Loucy (cell line): ENCODE results near the gene OR13J1.

ENCODE experiments used
- H2AFZ ChIP-seq: fragments of 200-600 bp; sonication (generic); 2 replicates; pipeline ENCODE4 v1.6.0; 2016; ENCODE audit warnings: antibody characterized with exemption, mild to moderate bottlenecking, low read length, moderate library complexity
- H3F3A ChIP-seq: fragments of 200-600 bp; 2 replicates; pipeline ENCODE4 v1.6.0; 2016; ENCODE audit warnings: antibody characterized with exemption, low read depth, mild to moderate bottlenecking
- H3K27me3 ChIP-seq: fragments of 200-600 bp; sonication (generic); 2 replicates; pipeline ENCODE4 v1.6.1; 2014; ENCODE audit warnings: low read length, mild to moderate bottlenecking; ENCODE audit not compliant: insufficient read depth, poor library complexity, severe bottlenecking
- H3K36me3 ChIP-seq: fragments of 200-600 bp; sonication (generic); 2 replicates; pipeline ENCODE4 v1.6.1; 2016; ENCODE audit warnings: low read length; ENCODE audit not compliant: insufficient read depth
- H3K4me1 ChIP-seq: fragments of 200-600 bp; sonication (generic); 2 replicates; pipeline ENCODE4 v1.5.1; 2014; ENCODE audit warnings: low read length, mild to moderate bottlenecking; ENCODE audit not compliant: insufficient read depth, poor library complexity, severe bottlenecking
- H3K4me2 ChIP-seq: fragments of 200-600 bp; sonication (generic); 2 replicates; pipeline ENCODE4 v1.6.0; 2014; ENCODE audit warnings: antibody characterized with exemption, low read length, low read depth, mild to moderate bottlenecking; ENCODE audit not compliant: poor library complexity, severe bottlenecking
- H3K4me3 ChIP-seq: fragments of 200-600 bp; sonication (generic); 2 replicates; pipeline ENCODE4 v1.5.1; 2014; ENCODE audit warnings: low read length, mild to moderate bottlenecking, mixed read lengths; ENCODE audit not compliant: poor library complexity, severe bottlenecking
- H3K79me2 ChIP-seq: fragments of 200-600 bp; sonication (generic); 2 replicates; pipeline ENCODE4 v1.6.1; 2014; ENCODE audit warnings: low read length; ENCODE audit not compliant: insufficient read depth
- H3K9ac ChIP-seq: fragments of 200-600 bp; sonication (generic); 2 replicates; pipeline ENCODE4 v1.6.0; 2014; ENCODE audit warnings: mild to moderate bottlenecking, low read depth, low read length, moderate library complexity; ENCODE audit not compliant: poor library complexity, severe bottlenecking
- H3K9me2 ChIP-seq: fragments of 200-600 bp; sonication (generic); replicated peaks from 2 replicates; pipeline ENCODE4 v1.6.1; 2016; ENCODE audit warnings: low read depth, low read length, mixed read lengths
- H3K9me3 ChIP-seq: fragments of 200-600 bp; sonication (generic); 2 replicates; pipeline ENCODE4 v1.6.1; 2014; ENCODE audit warnings: mild to moderate bottlenecking, antibody characterized with exemption, low read length, low read depth; ENCODE audit not compliant: insufficient read depth
- H4K20me1 ChIP-seq: fragments of 200-600 bp; sonication (generic); 2 replicates; pipeline ENCODE4 v1.6.0; 2014; ENCODE audit warnings: antibody characterized with exemption, low read length, mild to moderate bottlenecking; ENCODE audit not compliant: insufficient read depth, poor library complexity, severe bottlenecking
- CTCF ChIP-seq: fragments of 200-600 bp; sonication (generic); conservative IDR thresholded peaks from 2 replicates; pipeline ENCODE4 v1.5.1; 2014; ENCODE audit warnings: mild to moderate bottlenecking, antibody characterized with exemption, low read length
- EZH2phosphoT487 ChIP-seq: fragments of 200-600 bp; IDR thresholded peaks from 2 replicates; pipeline ENCODE4 v1.6.1; 2018; ENCODE audit warnings: antibody characterized with exemption, mild to moderate bottlenecking, moderate library complexity, borderline replicate concordance

Gene OR13J1

GRCh38 chr9:35858458-35858857, 11.7 kb downstream of the OR13J1 start:
- Histone ChIP-seq H2AFZ (no peak overlapping the region), H3K27me3 (no peaks in the 10 kb centered on the region), H3K9ac (no peak overlapping the region), H3K4me3 (no peak overlapping the region), H3K4me2 (no peak overlapping the region), H3K79me2 (no peaks in the 10 kb centered on the region), H3K36me3 (no peaks in the 10 kb centered on the region), H4K20me1 (no peaks in the 10 kb centered on the region), H3K9me2 (no peaks in the 10 kb centered on the region), H3K4me1 (no peaks in the 10 kb centered on the region), H3K9me3 (no peaks in the 10 kb centered on the region), H3F3A (no peaks in the 10 kb centered on the region)
- TF ChIP-seq EZH2phosphoT487 (no peak), CTCF (no peak)

- Histone ChIP-seq H3K27me3 (no peaks in the 10 kb centered on the region), H3K4me3 (no peak overlapping the region), H3K79me2 (no peaks in the 10 kb centered on the region), H3F3A (no peaks in the 10 kb centered on the region), H3K4me1 (no peaks in the 10 kb centered on the region), H3K4me2 (no peak overlapping the region), H3K36me3 (no peaks in the 10 kb centered on the region), H3K9me2 (no peaks in the 10 kb centered on the region), H4K20me1 (no peaks in the 10 kb centered on the region), H2AFZ (no peak overlapping the region), H3K9me3 (no peaks in the 10 kb centered on the region), H3K9ac (no peak overlapping the region)
- TF ChIP-seq EZH2phosphoT487 (no peak), CTCF (no peak)
Observed at GRCh38 chr9:35856882-35857281, 13.3 kb downstream of the OR13J1 start.

- Histone ChIP-seq H3K9me3 (no peaks in the 10 kb centered on the region), H3K9ac (no peak overlapping the region), H3K27me3 (no peaks in the 10 kb centered on the region), H2AFZ (no peak overlapping the region), H3K4me2 (no peak overlapping the region), H4K20me1 (no peaks in the 10 kb centered on the region), H3K4me1 (no peaks in the 10 kb centered on the region), H3K4me3 (no peak overlapping the region), H3K79me2 (no peaks in the 10 kb centered on the region), H3F3A (no peaks in the 10 kb centered on the region), H3K9me2 (no peaks in the 10 kb centered on the region), H3K36me3 (no peaks in the 10 kb centered on the region)
- TF ChIP-seq EZH2phosphoT487 (no peak), CTCF (no peak)
Observed at GRCh38 chr9:35856206-35856605, 14.0 kb downstream of the OR13J1 start.
